K562 (cell line): ENCODE results near the gene RNF44.

ENCODE experiments used
- CTCF ChIP-seq, 3 experiments: IDR thresholded peaks in 2 of 3; conservative IDR thresholded peaks in 1 of 3; 2 replicates each; pipeline ENCODE4 v1.5.1; 2011 to 2012; ENCODE audit warnings: low read length in 3 of 3, mild to moderate bottlenecking in 3 of 3, control low read depth in 2 of 3, improper control_type of control experiment in 1 of 3, inconsistent platforms in 1 of 3, low read depth in 1 of 3, mixed read lengths in 1 of 3, moderate library complexity in 1 of 3; ENCODE audit not compliant: insufficient read depth in 2 of 3
- MAFK ChIP-seq: IDR thresholded peaks from 2 replicates; pipeline ENCODE4 v1.6.1; 2011; ENCODE audit warnings: low read length, improper control_type of control experiment
- SMARCA5 ChIP-seq: fragments of 450-650 bp; IDR thresholded peaks from 2 replicates; pipeline ENCODE4 v1.6.1; 2016

- TF ChIP-seq CTCF (IDR thresholded peaks at IDR 0.05 in 2 of 3, conservative IDR thresholded peaks at IDR 0.05 in 1 of 3; ENCODE audit: insufficient read depth in 2 of 3, low read depth in 1 of 3, low read length in 3 of 3): no peak
- TF ChIP-seq MAFK: no peak
- TF ChIP-seq SMARCA5: no peak
Measured at GRCh38 chr5:176503496-176503895, 33.7 kb downstream of the RNF44 start.
